Hepatocyte (in vitro differentiated cells): ENCODE data around the gene NR5A1. TPM values are rescaled to one million over a fixed set of nuclear protein-coding genes. Genes with fewer than 3 reads are reported as not detected.

Experiments used
- DNase-seq: peaks from one replicate; pipeline ENCODE4 v3.0.0-alpha.2; 2016; ENCODE audit warnings: low spot score
- H2AFZ ChIP-seq: fragments of 200-600 bp; sonication (generic); 2 replicates; pipeline ENCODE4 v1.6.0; 2016; ENCODE audit warnings: antibody characterized with exemption, mild to moderate bottlenecking
- H3K27ac ChIP-seq: fragments of 200-600 bp; sonication (generic); 2 replicates; pipeline ENCODE4 v1.5.1; 2016; ENCODE audit warnings: mild to moderate bottlenecking
- H3K27me3 ChIP-seq: fragments of 200-600 bp; sonication (generic); 2 replicates; pipeline ENCODE4 v1.6.1; 2016
- H3K36me3 ChIP-seq: fragments of 200-600 bp; sonication (generic); replicated peaks from 2 replicates; pipeline ENCODE4 v1.5.1; 2016; ENCODE audit warnings: low read depth; ENCODE audit not compliant: insufficient read depth
- H3K4me1 ChIP-seq: fragments of 200-600 bp; sonication (generic); 2 replicates; pipeline ENCODE4 v1.5.1; 2016; ENCODE audit warnings: mild to moderate bottlenecking, moderate library complexity; ENCODE audit not compliant: insufficient read depth
- H3K4me2 ChIP-seq: fragments of 200-600 bp; sonication (generic); 2 replicates; pipeline ENCODE4 v1.6.0; 2016
- H3K4me3 ChIP-seq: fragments of 200-600 bp; sonication (generic); 2 replicates; pipeline ENCODE4 v1.5.1; 2016; ENCODE audit warnings: mild to moderate bottlenecking
- H3K79me2 ChIP-seq: fragments of 200-600 bp; sonication (generic); 2 replicates; pipeline ENCODE4 v1.6.0; 2017; ENCODE audit warnings: mild to moderate bottlenecking
- H3K9me2 ChIP-seq: fragments of 200-600 bp; sonication (generic); replicated peaks from 2 replicates; pipeline ENCODE4 v1.6.0; 2017; ENCODE audit warnings: mild to moderate bottlenecking; ENCODE audit not compliant: insufficient read depth
- H3K9me3 ChIP-seq: fragments of 200-600 bp; sonication (generic); 2 replicates; pipeline ENCODE4 v1.5.1; 2016; ENCODE audit warnings: low read depth, mild to moderate bottlenecking
- H4K20me1 ChIP-seq: fragments of 200-600 bp; sonication (generic); 2 replicates; pipeline ENCODE4 v1.6.0; 2016; ENCODE audit warnings: mild to moderate bottlenecking; ENCODE audit not compliant: insufficient read depth, poor library complexity, severe bottlenecking
- EZH2 ChIP-seq: fragments of 200-600 bp; sonication (generic); IDR thresholded peaks from 2 replicates; pipeline ENCODE4 v1.6.1; 2016; ENCODE audit warnings: antibody characterized with exemption, mild to moderate bottlenecking, borderline replicate concordance
- EZH2phosphoT487 ChIP-seq: fragments of 200-600 bp; sonication (generic); IDR thresholded peaks from one replicate; pipeline ENCODE4 v1.6.1; 2018; ENCODE audit warnings: antibody characterized with exemption, mild to moderate bottlenecking, low read depth, moderate library complexity; ENCODE audit not compliant: unreplicated experiment, severe bottlenecking
- WGBS: methylation state at CpG from one replicate; pipeline ENCODE4 v1.1.6; 2016; ENCODE audit warnings: low lambda C conversion rate; ENCODE audit errors: missing lambda C conversion rate; 5-methylcytosine and 5-hydroxymethylcytosine counted together
- polyA plus RNA-seq: library from polyadenylated mRNA; unstranded; fragments of >200 nt; fragmentation: Nextera tagmentation; extraction: Ambion mirVana; gene quantifications from 2 replicates; pipeline ENCODE4 v1.2.1, GENCODE V29; 2016
- total RNA-seq: library from RNA; depleted of rRNA; stranded (reverse); fragments of >200 nt; gene quantifications from 2 replicates; pipeline ENCODE4 v1.2.3, GENCODE V29; 2014
- TF ChIP-seq, protein P1 (sequence below): fragments of 200-600 bp; sonication (generic); IDR thresholded peaks from 2 replicates; pipeline ENCODE4 v1.5.1; 2016; ENCODE audit warnings: antibody characterized with exemption, mild to moderate bottlenecking; ENCODE audit not compliant: poor library complexity

NR5A1 gene
- total and polyA plus RNA-seq, 2 experiments from 2014 or later: 0.07 to 0.36 TPM

- DNase-seq: no peak
- H3K4me1 ChIP-seq: no peaks in the 10 kb centered on the region
- no peaks in the 10 kb centered on the region for H4K20me1 ChIP-seq
- H3K9me2 ChIP-seq: no peaks in the 10 kb centered on the region
- no peak overlapping the region for H2AFZ ChIP-seq
- peaks cover 38% of the 10 kb centered on the region for H3K27me3 ChIP-seq
- 69% methylated on average over 6 of the region's 6 CpGs for WGBS
- H3K9me3 ChIP-seq: no peaks in the 10 kb centered on the region
- H3K27ac ChIP-seq: no peak overlapping the region
- no peaks in the 10 kb centered on the region for H3K36me3 ChIP-seq
- no peaks in the 10 kb centered on the region for H3K79me2 ChIP-seq
- H3K4me3 ChIP-seq: no peak overlapping the region
- no peak overlapping the region for H3K4me2 ChIP-seq
- TF ChIP-seq EZH2phosphoT487 (no peak), EZH2 (no peak)
- TF ChIP-seq, protein P1, sequence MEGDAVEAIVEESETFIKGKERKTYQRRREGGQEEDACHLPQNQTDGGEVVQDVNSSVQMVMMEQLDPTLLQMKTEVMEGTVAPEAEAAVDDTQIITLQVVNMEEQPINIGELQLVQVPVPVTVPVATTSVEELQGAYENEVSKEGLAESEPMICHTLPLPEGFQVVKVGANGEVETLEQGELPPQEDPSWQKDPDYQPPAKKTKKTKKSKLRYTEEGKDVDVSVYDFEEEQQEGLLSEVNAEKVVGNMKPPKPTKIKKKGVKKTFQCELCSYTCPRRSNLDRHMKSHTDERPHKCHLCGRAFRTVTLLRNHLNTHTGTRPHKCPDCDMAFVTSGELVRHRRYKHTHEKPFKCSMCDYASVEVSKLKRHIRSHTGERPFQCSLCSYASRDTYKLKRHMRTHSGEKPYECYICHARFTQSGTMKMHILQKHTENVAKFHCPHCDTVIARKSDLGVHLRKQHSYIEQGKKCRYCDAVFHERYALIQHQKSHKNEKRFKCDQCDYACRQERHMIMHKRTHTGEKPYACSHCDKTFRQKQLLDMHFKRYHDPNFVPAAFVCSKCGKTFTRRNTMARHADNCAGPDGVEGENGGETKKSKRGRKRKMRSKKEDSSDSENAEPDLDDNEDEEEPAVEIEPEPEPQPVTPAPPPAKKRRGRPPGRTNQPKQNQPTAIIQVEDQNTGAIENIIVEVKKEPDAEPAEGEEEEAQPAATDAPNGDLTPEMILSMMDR: no peak
Observed at GRCh38 chr9:124498040-124498439, 9.2 kb downstream of the NR5A1 start.

GRCh38 chr9:124497441-124497840 lies 9.8 kb downstream of the NR5A1 start:
- Histone ChIP-seq H3K9me3 (no peaks in the 10 kb centered on the region), H3K36me3 (no peaks in the 10 kb centered on the region), H3K27me3 (peaks cover 32% of the 10 kb centered on the region), H3K4me3 (no peak overlapping the region), H3K4me1 (no peaks in the 10 kb centered on the region), H3K9me2 (no peaks in the 10 kb centered on the region), H3K4me2 (no peak overlapping the region), H4K20me1 (no peaks in the 10 kb centered on the region), H2AFZ (no peak overlapping the region), H3K27ac (no peak overlapping the region), H3K79me2 (no peaks in the 10 kb centered on the region)
- TF ChIP-seq EZH2phosphoT487: no peak
- no peak for TF ChIP-seq EZH2
- TF ChIP-seq, protein P1: no peak
- 89% methylated on average over 8 of the region's 8 CpGs for WGBS
- no peak for DNase-seq

DNA sequence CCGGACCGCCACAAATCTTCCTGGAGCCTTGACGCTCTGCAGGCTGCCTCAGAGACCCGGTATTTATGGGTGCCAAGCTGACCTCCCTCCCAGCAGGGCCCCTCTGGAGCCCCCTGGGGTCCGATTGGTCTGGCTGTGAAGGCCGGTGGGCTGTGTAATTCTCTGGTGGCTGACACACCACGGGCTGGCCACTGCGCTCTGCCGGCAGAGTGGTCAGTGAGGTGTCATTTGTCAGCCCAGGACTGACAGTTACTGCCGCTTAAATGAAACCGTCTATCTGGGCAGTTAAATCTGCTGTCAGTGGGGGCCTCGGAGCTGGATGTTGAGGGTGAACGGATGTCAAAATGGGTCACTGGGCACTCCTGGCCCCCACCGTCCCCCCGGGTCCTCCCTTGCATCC lies 10.7 kb downstream of the NR5A1 start:
- Histone ChIP-seq H3K27ac (no peak overlapping the region), H3K27me3 (peaks cover 23% of the 10 kb centered on the region), H3K9me2 (no peaks in the 10 kb centered on the region), H3K4me3 (no peak overlapping the region), H2AFZ (no peak overlapping the region), H3K36me3 (no peaks in the 10 kb centered on the region), H4K20me1 (no peaks in the 10 kb centered on the region), H3K9me3 (no peaks in the 10 kb centered on the region), H3K4me2 (no peak overlapping the region), H3K4me1 (no peaks in the 10 kb centered on the region), H3K79me2 (no peaks in the 10 kb centered on the region)
- DNase-seq: no peak
- 46% methylated on average over 14 of the region's 15 CpGs for WGBS
- TF ChIP-seq EZH2: no peak
- no peak for TF ChIP-seq EZH2phosphoT487
- TF ChIP-seq, protein P1: no peak

DNA sequence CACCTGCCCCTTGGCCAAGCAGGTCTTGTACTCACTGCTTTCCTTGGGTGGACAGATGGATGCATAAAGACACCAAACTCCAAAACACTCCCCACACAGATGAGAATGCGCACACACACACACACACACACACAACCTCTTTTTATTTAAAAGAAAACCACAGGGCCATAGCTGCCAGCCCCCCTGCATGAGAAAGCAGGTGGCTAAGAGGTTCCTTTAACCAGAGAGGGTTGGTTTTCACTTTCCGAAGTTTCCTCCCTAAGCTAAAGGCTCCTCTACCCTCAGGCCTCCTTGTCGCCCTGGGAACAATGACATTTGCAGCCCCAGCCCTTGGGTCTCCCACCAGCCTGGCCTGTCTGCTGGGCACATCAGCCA lies 11.1 kb downstream of the NR5A1 start:
- H2AFZ ChIP-seq: no peak overlapping the region
- H4K20me1 ChIP-seq: no peaks in the 10 kb centered on the region
- no peaks in the 10 kb centered on the region for H3K79me2 ChIP-seq
- peaks cover 19% of the 10 kb centered on the region for H3K27me3 ChIP-seq
- TF ChIP-seq EZH2: no peak
- TF ChIP-seq, protein P1: no peak
- TF ChIP-seq EZH2phosphoT487: no peak
- H3K9me3 ChIP-seq: no peaks in the 10 kb centered on the region
- H3K4me3 ChIP-seq: no peak overlapping the region
- H3K36me3 ChIP-seq: no peaks in the 10 kb centered on the region
- no peak overlapping the region for H3K27ac ChIP-seq
- H3K4me2 ChIP-seq: no peak overlapping the region
- 73% methylated on average over 3 of the region's 3 CpGs for WGBS
- H3K9me2 ChIP-seq: no peaks in the 10 kb centered on the region
- no peaks in the 10 kb centered on the region for H3K4me1 ChIP-seq
- DNase-seq: no peak
